ENCODE results near the gene ARAP3. TPM values are rescaled to one million over a fixed set of nuclear protein-coding genes. Genes with fewer than 3 reads are reported as not detected.
A peak's percentile ranks its signal among the peaks of the same experiment; 100 is the strongest.

The ARAP3 gene
- total RNA-seq, 1 donor from 2014 or later, result 17.4 TPM

DNA sequence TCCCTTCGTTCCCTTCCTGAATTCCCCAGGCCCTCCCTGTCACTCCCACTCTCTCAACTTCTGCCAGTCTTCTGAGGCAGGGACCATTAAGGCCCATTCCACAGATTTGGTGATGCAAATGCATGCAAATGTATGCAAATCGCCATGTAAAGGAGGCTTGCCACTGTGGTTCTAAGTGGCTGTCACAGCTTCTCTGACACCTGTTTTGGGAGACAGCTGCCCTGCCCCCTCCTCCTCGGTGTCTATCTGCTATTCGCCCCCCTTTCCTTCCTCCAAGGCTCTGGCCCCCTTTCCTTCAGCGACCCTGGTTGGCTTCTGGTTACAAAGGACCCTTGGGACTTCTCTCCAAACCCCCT, 10.5 kb upstream of the ARAP3 start:
- Histone ChIP-seq H3K27ac (ENCODE audit: low read depth, low read length) (no peak overlapping the region), H3K4me2 (ENCODE audit: low read length) (peak overlapping the region; percentile 89), H3K9me3 (ENCODE audit: insufficient read depth, low read depth, low read length) (no peaks in the 10 kb centered on the region), H4K20me1 (ENCODE audit: insufficient read depth, low read length) (no peaks in the 10 kb centered on the region), H3K27me3 (ENCODE audit: insufficient read depth, low read length) (peaks cover 23% of the 10 kb centered on the region), H2AFZ (ENCODE audit: low read depth, low read length) (peak overlapping the region; percentile 79), H3K4me3 (ENCODE audit: insufficient read depth, low read depth, low read length) (peak overlapping the region; percentile 52), H3K79me2 (ENCODE audit: insufficient read depth, low read length) (no peaks in the 10 kb centered on the region), H3K4me1 (ENCODE audit: insufficient read depth, low read length) (peaks cover 18% of the 10 kb centered on the region), H3K9ac (ENCODE audit: low read length) (peak overlapping the region; percentile 41), H3K36me3 (ENCODE audit: insufficient read depth, low read length) (no peaks in the 10 kb centered on the region)
- Mint-ChIP-seq H3K36me3 (ENCODE audit: low read depth, unreplicated experiment) (no peaks in the 10 kb centered on the region), H3K4me3 (ENCODE audit: unreplicated experiment) (peak overlapping the region; percentile 84), H3K9me3 (ENCODE audit: unreplicated experiment) (no peaks in the 10 kb centered on the region), H3K4me1 (ENCODE audit: low read depth, unreplicated experiment) (peaks cover 17% of the 10 kb centered on the region), H3K27ac (ENCODE audit: unreplicated experiment) (peak overlapping the region; percentile 34), H3K27me3 (ENCODE audit: low read depth, unreplicated experiment) (peaks cover 51% of the 10 kb centered on the region)
- no peak for TF ChIP-seq EZH2 (IDR thresholded peaks at IDR 0.05; ENCODE audit: insufficient read depth, low read length)
- TF ChIP-seq, protein P1, sequence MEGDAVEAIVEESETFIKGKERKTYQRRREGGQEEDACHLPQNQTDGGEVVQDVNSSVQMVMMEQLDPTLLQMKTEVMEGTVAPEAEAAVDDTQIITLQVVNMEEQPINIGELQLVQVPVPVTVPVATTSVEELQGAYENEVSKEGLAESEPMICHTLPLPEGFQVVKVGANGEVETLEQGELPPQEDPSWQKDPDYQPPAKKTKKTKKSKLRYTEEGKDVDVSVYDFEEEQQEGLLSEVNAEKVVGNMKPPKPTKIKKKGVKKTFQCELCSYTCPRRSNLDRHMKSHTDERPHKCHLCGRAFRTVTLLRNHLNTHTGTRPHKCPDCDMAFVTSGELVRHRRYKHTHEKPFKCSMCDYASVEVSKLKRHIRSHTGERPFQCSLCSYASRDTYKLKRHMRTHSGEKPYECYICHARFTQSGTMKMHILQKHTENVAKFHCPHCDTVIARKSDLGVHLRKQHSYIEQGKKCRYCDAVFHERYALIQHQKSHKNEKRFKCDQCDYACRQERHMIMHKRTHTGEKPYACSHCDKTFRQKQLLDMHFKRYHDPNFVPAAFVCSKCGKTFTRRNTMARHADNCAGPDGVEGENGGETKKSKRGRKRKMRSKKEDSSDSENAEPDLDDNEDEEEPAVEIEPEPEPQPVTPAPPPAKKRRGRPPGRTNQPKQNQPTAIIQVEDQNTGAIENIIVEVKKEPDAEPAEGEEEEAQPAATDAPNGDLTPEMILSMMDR (IDR thresholded peaks at IDR 0.05; ENCODE audit: insufficient read depth, low read depth, low read length), result no peak
- FAIRE-seq (no peak), DNase-seq (ENCODE audit: low read depth) (no peak)

DNA sequence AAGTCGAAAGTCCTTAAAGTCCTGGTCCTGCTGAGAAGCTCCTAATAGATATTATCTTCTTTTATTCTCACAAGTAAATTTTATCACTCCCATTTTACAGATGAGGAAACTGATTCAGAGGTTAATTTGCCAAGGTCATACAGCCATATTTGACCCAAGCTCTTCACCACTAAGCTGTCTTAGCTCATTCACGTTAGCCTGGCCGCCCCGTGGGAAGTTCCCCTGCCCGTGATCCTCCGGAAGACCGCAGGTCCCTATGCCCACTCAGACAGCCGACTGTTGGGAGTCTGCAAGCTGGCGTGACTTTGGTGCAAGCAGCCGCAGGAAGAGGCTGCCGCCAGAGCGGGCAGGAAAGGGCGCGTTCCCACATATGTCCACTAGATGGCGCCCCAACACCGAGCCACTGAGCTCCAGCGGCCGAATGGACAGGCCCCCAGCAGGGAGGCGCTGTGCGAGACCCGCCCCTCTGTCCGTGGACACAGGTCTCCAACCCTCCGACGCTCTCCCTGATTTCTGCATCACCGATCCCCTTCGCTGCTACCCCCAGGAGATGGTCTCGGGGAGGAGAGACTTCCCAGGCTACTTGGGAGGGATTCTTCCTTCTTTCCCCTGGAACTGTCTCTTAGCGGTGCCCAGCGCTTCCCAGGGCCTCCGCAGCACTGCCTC, 10.0 kb upstream of the ARAP3 start:
- Histone ChIP-seq H3K79me2 (ENCODE audit: insufficient read depth, low read length) (no peaks in the 10 kb centered on the region), H3K9ac (ENCODE audit: low read length) (peak overlapping the region; percentile 41), H3K27me3 (ENCODE audit: insufficient read depth, low read length) (peaks cover 18% of the 10 kb centered on the region), H3K27ac (ENCODE audit: low read depth, low read length) (no peak overlapping the region), H3K4me1 (ENCODE audit: insufficient read depth, low read length) (peaks cover 20% of the 10 kb centered on the region), H4K20me1 (ENCODE audit: insufficient read depth, low read length) (no peaks in the 10 kb centered on the region), H3K4me3 (ENCODE audit: insufficient read depth, low read depth, low read length) (peak overlapping the region; percentile 52), H3K9me3 (ENCODE audit: insufficient read depth, low read depth, low read length) (no peaks in the 10 kb centered on the region), H2AFZ (ENCODE audit: low read depth, low read length) (peak overlapping the region; percentile 79), H3K4me2 (ENCODE audit: low read length) (peak overlapping the region; percentile 89), H3K36me3 (ENCODE audit: insufficient read depth, low read length) (no peaks in the 10 kb centered on the region)
- no peaks in the 10 kb centered on the region for H3K36me3 Mint-ChIP-seq (ENCODE audit: low read depth, unreplicated experiment)
- peak; percentile 22 for DNase-seq (ENCODE audit: low read depth)
- peak overlapping the region; percentile 84 for H3K4me3 Mint-ChIP-seq (ENCODE audit: unreplicated experiment)
- peaks cover 47% of the 10 kb centered on the region for H3K27me3 Mint-ChIP-seq (ENCODE audit: low read depth, unreplicated experiment)
- no peak for FAIRE-seq
- H3K27ac Mint-ChIP-seq (ENCODE audit: unreplicated experiment), result peak overlapping the region; percentile 34
- H3K4me1 Mint-ChIP-seq (ENCODE audit: low read depth, unreplicated experiment), result peaks cover 19% of the 10 kb centered on the region
- TF ChIP-seq, protein P1 (IDR thresholded peaks at IDR 0.05; ENCODE audit: insufficient read depth, low read depth, low read length), result peak; percentile 84
- TF ChIP-seq EZH2 (IDR thresholded peaks at IDR 0.05; ENCODE audit: insufficient read depth, low read length), result no peak
- H3K9me3 Mint-ChIP-seq (ENCODE audit: unreplicated experiment), result no peaks in the 10 kb centered on the region

DNA sequence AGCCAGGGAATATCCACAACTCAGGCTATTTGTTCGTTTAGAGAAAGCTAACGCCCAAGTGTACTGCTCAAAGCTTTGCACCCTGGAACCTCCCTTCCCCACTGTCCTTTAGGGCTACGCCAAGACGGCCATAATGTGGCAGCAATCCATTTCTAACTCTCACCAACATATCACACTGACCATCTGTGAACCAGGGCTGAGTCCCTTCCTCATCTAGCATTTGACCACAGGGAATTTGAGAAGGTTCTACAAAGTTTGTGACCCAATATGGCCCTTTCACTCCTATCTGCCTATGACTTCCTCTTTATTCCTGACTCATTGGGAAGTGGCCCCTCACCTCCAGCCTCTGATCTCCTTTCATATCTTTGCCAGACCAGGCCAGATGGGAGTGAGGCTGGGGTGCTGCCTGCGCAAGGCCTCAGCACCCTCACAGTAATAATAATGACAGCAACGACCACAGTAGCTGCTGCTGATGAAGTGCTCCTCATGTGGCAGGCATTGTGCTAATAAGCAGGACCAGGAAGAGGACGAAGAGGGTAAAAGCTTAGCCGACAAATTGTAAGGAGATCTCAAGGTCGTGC, 9.3 kb upstream of the ARAP3 start:
- FAIRE-seq (no peak), DNase-seq (ENCODE audit: low read depth) (no peak)
- H3K4me3 ChIP-seq (ENCODE audit: insufficient read depth, low read depth, low read length), result no peak overlapping the region
- no peak for TF ChIP-seq EZH2 (IDR thresholded peaks at IDR 0.05; ENCODE audit: insufficient read depth, low read length)
- TF ChIP-seq, protein P1 (IDR thresholded peaks at IDR 0.05; ENCODE audit: insufficient read depth, low read depth, low read length), result no peak
- Mint-ChIP-seq H3K36me3 (ENCODE audit: low read depth, unreplicated experiment) (no peaks in the 10 kb centered on the region), H3K27me3 (ENCODE audit: low read depth, unreplicated experiment) (peaks cover 40% of the 10 kb centered on the region), H3K4me1 (ENCODE audit: low read depth, unreplicated experiment) (peaks cover 19% of the 10 kb centered on the region), H3K4me3 (ENCODE audit: unreplicated experiment) (no peak overlapping the region), H3K9me3 (ENCODE audit: unreplicated experiment) (no peaks in the 10 kb centered on the region), H3K27ac (ENCODE audit: unreplicated experiment) (no peak overlapping the region)
- H3K27me3 ChIP-seq (ENCODE audit: insufficient read depth, low read length), result peaks cover 18% of the 10 kb centered on the region
- H3K4me2 ChIP-seq (ENCODE audit: low read length), result no peak overlapping the region
- H3K27ac ChIP-seq (ENCODE audit: low read depth, low read length), result no peak overlapping the region
- H3K9me3 ChIP-seq (ENCODE audit: insufficient read depth, low read depth, low read length), result no peaks in the 10 kb centered on the region
- H3K36me3 ChIP-seq (ENCODE audit: insufficient read depth, low read length), result no peaks in the 10 kb centered on the region
- H4K20me1 ChIP-seq (ENCODE audit: insufficient read depth, low read length), result no peaks in the 10 kb centered on the region
- H3K79me2 ChIP-seq (ENCODE audit: insufficient read depth, low read length), result no peaks in the 10 kb centered on the region
- peaks cover 21% of the 10 kb centered on the region for H3K4me1 ChIP-seq (ENCODE audit: insufficient read depth, low read length)
- H3K9ac ChIP-seq (ENCODE audit: low read length), result no peak overlapping the region
- no peak overlapping the region for H2AFZ ChIP-seq (ENCODE audit: low read depth, low read length)
